ENCODE data around the gene PDXDC1.
"Not testable (repeated sequence)": the region's sequence is repeated elsewhere in the genome, so short reads cannot be mapped to it uniquely, and the experiment has no call there.

Gene PDXDC1

GRCh38 chr16:14971621-14972228, 3.1 kb upstream of the PDXDC1 start:
- in situ Hi-C loops (cut with HindIII; ENCODE audit: low sequenced_read_pairs) = not testable (repeated sequence)

- in situ Hi-C loops (cut with HindIII; ENCODE audit: low sequenced_read_pairs) = not testable (repeated sequence)
Measured at GRCh38 chr16:14973785-14974322, 972 bp upstream of the PDXDC1 start.

- in situ Hi-C loops (cut with HindIII; ENCODE audit: low sequenced_read_pairs) = not testable (repeated sequence)
Measured at GRCh38 chr16:14974331-14974655, 533 bp upstream of the PDXDC1 start.

- in situ Hi-C loops (cut with HindIII; ENCODE audit: low sequenced_read_pairs) = not testable (repeated sequence)
Measured at GRCh38 chr16:14975418-14976194, 780 bp downstream of the PDXDC1 start.

- in situ Hi-C loops (cut with HindIII; ENCODE audit: low sequenced_read_pairs) = not testable (repeated sequence)
Measured at GRCh38 chr16:14976971-14977736, 2.3 kb downstream of the PDXDC1 start.

- in situ Hi-C loops (cut with HindIII; ENCODE audit: low sequenced_read_pairs) = not testable (repeated sequence)
Measured at GRCh38 chr16:14978281-14978680, 3.5 kb downstream of the PDXDC1 start.

GRCh38 chr16:14978908-14979307, 4.1 kb downstream of the PDXDC1 start:
- in situ Hi-C loops (cut with HindIII; ENCODE audit: low sequenced_read_pairs) = not testable (repeated sequence)

- in situ Hi-C loops (cut with HindIII; ENCODE audit: low sequenced_read_pairs) = not testable (repeated sequence)
Measured at GRCh38 chr16:14981234-14981633, 6.4 kb downstream of the PDXDC1 start.

- in situ Hi-C loops (cut with HindIII; ENCODE audit: low sequenced_read_pairs) = not testable (repeated sequence)
Measured at GRCh38 chr16:14982521-14982920, 7.7 kb downstream of the PDXDC1 start.

GRCh38 chr16:14988092-14988491, 13.3 kb downstream of the PDXDC1 start:
- in situ Hi-C loops (cut with HindIII; ENCODE audit: low sequenced_read_pairs) = not testable (repeated sequence)

GRCh38 chr16:14988661-14989191, 13.9 kb downstream of the PDXDC1 start:
- in situ Hi-C loops (cut with HindIII; ENCODE audit: low sequenced_read_pairs) = not testable (repeated sequence)

- in situ Hi-C loops (cut with HindIII; ENCODE audit: low sequenced_read_pairs) = not testable (repeated sequence)
Measured at GRCh38 chr16:14989291-14990281, 14.8 kb downstream of the PDXDC1 start.

GRCh38 chr16:14993277-14994151, 18.7 kb downstream of the PDXDC1 start:
- in situ Hi-C loops (cut with HindIII; ENCODE audit: low sequenced_read_pairs) = not testable (repeated sequence)

- in situ Hi-C loops (cut with HindIII; ENCODE audit: low sequenced_read_pairs) = not testable (repeated sequence)
Measured at GRCh38 chr16:14996702-14997101, 21.9 kb downstream of the PDXDC1 start.

- in situ Hi-C loops (cut with HindIII; ENCODE audit: low sequenced_read_pairs) = not testable (repeated sequence)
Measured at GRCh38 chr16:14998300-14998699, 23.5 kb downstream of the PDXDC1 start.

GRCh38 chr16:14999845-15000244, 25.0 kb downstream of the PDXDC1 start:
- in situ Hi-C loops (cut with HindIII; ENCODE audit: low sequenced_read_pairs) = not testable (repeated sequence)

GRCh38 chr16:15002448-15002847, 27.6 kb downstream of the PDXDC1 start:
- in situ Hi-C loops (cut with HindIII; ENCODE audit: low sequenced_read_pairs) = not testable (repeated sequence)

- in situ Hi-C loops (cut with HindIII; ENCODE audit: low sequenced_read_pairs) = not testable (repeated sequence)
Measured at GRCh38 chr16:15005357-15006132, 30.7 kb downstream of the PDXDC1 start.

All from DLD1 (cell line).